Urothelium cell line (cell line): ENCODE results near the gene SLN.
"Not testable (repeated sequence)": the region's sequence is repeated elsewhere in the genome, so short reads cannot be mapped to it uniquely, and the experiment has no call there.

Experiments
- DNase-seq: peaks from one replicate; pipeline ENCODE4 v3.0.0; 2011; ENCODE audit warnings: low spot score, mixed read lengths
- FAIRE-seq: peaks from 2 replicates; lab custom pipeline; 2011; peaks lifted over from hg19 to GRCh38; lab: Jason Lieb, UNC

The SLN gene

DNA sequence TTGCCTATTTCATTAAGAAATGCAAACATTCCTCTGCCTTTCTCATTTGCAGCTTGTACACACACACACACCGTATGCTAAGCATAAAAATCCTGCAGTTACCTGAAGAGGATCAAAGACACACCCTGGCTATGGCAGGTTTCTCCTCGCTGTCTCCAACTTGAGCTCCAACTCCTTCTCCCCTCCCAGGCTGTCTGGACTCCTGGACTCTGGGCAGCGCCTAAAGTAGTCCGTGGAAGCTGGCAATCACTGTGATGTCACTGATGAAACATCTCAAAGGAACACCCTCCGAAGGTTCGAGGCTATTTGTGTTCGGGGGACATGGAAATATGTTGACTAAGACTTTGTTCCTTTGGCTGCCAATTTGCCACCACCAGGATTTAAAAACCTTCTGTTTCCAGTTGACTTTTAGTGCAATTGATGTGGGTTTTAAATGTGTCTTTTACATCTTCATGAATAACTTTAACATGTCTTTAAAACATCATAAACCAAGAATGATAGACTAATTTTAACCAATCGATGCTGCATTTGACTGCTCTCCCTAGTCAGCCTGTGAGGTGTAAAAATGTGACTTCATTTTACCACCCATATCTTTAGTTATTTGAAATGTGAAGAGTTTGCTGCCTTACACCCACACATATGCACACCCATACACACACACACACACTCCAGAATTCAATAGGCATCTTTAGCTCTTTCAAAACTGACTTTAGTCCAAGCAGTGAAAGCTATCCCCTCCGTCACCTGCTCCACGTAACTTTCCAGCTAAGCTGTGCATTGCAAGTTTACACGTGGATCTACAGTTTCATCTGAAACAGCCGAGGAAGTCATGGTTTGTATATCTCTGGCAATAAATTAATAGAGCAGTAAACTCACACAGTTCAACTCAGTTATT is at the start of gene SLN:
Gene SLN (minus strand): TSS at position 196 of the 895 bp plus-strand sequence.
- DNase-seq (no peak), FAIRE-seq (no peak)

DNA sequence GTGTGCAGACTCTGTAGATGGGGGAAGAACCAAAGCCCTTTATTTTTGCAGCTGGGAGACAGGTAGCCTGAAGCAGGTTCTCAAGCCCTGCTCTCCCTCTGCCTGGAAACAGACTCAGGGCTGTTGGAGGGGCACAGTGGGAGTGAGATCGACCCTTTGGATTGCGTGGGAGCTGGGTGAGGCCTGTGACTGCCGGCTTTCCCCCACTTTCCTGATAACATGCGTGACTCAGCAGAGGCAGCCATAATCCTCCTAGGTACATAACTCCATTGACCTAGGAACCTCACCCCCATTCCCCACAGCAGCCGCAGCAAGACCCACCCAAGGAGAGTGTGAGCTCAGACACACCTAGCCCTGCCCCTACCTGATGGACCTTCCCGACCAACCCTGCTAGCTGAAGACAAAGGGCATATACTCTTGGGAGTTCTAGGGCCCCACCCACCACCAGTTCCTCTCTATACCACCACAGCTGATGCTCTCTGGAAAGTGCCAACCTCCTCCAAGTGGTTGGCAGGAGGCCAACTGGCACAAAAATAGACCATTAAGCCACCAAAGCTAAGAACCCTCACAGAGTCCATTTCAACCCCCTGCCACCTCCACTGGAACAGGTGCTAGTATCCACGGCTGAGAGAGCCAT is 47.0 kb upstream of the SLN start:
- not testable (repeated sequence) for FAIRE-seq

DNA sequence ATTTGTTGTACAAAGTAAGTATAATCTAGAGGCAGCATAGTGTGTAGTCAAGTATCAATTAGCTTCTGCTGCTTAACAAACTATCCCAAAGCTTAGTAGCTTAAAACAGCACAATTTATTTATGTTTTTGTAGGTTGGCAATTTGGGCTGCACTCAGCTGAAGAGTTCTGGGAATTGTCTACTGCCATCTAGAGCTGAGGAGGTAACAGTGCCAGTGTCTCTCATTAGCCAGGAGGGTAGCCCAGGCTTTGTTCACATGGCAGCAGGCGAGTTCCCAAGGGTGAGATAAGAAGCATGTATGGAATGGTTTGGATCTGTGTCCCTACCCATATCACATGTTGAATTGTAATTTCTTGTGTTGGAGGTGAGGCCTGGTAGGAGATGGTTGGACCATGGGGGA is 45.8 kb upstream of the SLN start:
- FAIRE-seq (no peak), DNase-seq (no peak)

More for the DNA sequence above, 47.0 kb upstream of the SLN start:
- DNase-seq, result not testable (repeated sequence)

DNA sequence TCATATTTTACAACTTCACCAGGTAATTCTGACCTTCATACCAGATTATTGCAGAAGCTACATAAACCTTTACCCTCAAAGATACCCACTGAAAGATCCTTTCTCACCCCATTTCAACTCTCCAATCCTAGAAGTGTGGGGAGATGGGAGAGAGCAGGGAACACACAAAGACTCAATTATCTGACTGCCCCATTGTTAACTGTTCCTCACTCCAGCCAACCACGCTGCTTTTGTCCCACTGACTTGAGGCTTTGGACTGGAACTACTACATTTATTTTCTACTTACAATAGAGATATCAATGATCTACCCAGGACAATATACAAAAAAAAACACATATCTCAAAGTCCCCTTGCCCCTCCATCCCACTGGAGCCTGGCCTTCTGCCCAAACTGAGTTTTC is 44.7 kb upstream of the SLN start:
- FAIRE-seq (no peak), DNase-seq (no peak)

DNA sequence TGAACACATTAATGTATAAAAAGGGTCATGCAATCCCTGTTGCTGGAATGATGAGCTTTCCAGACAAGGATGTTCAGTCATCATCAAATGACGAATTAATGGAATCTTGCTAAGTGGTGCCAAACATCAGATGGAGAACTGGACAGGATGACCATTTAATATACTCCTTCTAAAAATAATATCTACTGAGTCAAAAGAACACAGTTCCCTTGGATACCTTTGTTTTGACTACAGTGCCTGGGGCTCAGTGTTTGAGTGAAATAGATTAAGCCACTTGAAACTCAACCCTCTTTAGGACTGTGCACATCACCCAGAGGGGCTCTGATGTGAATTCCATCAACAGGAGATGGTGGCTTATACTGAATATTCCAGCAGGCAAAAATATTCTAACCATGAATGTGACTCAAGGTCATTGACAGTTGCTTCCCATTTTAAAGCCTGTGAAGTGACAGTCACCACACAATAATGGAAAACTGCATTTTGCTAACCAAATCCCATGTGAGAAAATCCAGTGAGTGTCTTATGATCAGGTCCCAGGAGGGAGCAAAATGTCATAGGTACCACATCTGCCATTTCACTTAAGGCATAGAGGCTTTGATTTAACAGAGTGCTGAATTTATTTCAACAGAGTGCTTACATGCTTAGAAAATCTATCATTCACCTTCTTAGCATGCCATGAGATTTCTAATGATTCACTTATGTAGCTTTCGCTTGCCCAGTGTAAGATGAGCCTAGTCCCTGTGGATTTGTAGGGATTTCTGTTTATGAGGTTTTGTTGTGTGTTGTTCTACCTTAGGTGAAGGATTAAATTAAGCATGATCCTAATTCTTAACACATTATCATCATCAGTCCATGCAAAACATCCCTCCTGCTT is 41.3 kb upstream of the SLN start:
- FAIRE-seq, result no peak
- DNase-seq, result no peak

DNA sequence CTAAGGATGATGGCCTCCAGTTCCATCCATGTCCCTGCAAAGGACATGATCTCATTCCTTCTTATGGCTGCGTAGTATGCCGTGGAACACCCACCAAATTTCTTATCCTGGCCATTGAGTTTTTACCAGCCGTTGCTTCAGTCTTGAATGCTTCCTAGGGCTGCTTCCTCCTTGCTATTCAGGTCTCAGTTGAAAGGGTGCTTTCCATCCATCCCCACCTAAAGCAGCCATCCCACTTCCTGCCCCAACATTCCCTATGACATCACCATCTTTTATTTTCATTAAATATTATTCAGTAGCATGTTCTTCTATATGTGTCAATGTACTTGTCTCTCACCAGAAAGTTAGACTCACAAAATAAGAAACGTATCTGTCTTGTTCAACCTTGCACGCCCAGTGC is 40.7 kb upstream of the SLN start:
- no peak for DNase-seq
- FAIRE-seq, result no peak

DNA sequence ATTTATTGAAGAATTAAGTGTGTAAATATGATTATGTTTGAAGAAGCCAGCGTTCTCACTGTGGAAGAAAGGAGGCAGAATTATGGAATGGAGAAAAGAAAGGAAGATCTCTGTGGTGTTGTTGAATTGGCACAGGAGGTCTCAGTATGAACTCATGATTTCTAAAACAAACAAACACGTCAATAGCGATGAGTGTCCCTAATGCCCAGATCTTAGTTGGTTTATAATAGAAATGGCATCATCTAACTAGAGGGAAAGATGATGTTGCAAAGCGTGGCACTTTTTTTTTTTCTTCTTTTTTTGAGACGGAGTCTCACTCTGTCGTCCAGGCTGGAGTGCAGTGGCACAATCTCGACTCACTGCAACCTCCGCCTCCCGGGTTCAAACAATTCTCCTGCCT is 39.2 kb upstream of the SLN start:
- FAIRE-seq (no peak), DNase-seq (no peak)

DNA sequence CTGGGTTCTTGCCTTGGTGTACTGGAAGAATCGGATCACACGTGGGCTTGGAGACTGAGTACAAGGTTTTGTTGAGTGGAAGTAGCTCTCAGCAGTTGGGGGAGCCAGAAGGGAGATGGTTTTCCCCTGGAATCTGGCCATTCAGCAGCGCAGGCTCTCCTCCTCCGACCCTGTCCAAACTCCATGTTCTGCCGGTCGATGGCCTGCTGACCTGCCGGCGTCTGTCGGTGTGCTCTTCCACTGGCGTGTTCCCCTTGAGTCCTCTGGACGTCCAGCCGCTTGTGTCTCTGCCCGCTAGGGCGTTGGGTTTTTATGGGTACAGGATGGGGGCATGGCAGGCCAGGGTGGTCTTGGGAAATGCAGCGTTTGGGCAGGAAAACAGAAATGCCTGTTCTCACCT is 38.5 kb upstream of the SLN start:
- FAIRE-seq (no peak), DNase-seq (no peak)

DNA sequence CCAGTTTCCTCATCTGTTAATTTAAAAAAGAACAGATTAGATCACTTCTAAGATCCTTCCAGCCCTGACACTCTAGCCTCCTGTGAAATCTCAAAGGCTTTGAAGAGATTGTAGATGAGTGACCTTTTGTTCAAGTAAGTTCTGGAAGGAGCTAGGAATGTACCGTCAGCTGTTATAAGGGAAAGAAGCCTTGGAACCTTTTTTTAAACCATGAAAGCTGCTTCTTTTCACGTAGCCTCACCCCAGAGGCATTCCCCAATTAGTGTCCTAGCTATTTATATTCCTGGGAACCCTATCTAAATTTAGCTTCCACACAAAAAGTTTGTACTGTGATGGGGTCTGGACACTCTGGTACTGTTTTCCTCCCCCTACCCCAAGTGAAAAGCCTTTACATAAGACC is 35.8 kb upstream of the SLN start:
- DNase-seq (no peak), FAIRE-seq (no peak)

DNA sequence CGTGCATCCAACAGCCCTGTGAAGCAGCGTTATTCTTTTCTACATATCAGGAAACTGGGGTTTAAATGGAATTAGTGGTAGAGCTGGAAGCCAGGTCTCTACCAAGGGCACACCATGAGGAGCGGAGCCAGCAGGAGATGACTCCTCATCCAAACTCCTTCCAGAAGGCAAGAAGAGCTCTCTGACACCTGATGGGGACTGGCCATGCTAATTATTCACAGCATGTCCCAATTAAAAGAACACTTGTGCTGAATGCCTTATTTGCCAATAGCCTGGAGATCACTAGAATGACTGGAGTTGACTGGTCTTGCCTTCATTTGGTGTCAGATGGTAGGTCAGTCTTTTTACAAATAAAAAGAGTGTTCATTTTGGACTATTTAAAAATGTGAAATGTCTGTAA is 32.9 kb upstream of the SLN start:
- FAIRE-seq, result no peak
- no peak for DNase-seq

DNA sequence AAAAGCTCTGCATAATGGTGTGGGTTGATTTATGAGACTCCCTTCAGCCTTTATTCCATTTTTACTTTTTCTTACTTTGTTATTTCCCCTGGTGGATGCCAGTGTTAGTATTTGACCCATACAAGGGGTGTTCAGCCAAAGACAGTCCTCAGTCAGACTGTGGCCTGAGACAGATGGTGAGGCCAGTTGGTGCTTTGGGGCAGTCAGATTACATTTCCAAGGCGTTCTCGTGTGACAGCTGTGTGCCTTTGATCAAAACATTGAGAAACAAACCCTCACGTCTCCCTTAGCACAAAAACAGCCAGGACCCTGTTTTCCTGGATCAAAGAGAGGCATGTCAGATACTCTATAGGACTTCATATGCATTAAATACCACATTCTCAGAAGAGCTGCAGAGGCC is 31.3 kb upstream of the SLN start:
- DNase-seq, result no peak

DNA sequence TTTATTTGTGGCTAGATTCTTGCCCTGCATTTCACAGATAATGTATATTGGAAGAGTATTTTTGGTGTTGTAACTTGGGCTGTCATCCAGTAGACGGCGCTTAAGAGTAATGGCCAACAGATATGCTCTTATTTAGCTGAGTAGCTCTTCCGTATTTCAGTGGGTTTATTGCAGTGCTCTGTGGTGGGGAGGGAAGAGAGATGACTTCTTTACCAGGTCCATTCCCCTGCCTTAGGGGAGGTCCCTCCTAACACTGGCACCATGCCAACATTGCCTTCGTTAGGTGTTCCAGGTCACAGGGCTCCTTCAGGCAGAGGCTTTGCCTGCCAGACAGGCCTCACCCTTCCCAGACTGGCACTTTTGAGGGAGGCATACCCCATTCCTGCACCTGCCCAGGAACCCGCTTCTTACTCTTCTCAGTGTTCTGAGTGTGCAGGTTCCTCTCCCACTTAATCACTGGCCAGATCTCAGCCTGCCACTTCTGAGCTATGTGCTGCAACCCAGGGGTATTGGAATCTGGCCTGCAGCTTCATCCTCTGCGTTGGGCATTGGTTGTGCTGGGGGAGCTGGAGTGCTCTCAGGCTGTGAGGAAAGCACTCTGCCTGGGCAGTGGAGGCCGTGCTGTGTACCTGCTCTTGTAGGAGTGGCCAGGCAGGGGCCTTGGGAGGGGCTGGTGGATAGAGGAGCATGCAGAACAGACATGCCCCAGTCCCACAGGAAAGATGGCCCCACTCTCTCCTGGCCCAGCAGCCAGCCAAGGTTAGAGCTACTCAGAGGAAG is 29.4 kb upstream of the SLN start:
- no peak for DNase-seq

More for the DNA sequence above, 31.3 kb upstream of the SLN start:
- FAIRE-seq, result no peak

DNA sequence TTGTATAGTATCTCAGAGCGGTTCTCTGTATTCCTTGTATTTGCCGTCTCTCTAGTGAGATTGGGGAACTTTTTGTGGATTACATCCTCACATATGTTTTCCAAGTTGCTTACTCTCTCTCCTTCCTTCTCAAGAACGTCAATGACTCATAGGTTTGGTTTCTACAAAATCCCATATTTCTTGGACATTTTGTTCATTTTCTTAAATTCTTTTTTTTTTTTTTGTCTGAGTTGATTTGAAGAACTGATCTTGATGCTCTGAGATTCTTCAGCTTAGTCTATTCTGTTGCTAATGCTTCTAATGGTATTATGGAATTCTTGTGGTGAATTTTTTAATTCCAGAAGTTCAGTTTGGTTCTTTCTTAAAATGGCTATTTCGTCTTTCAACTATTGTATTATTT is 28.4 kb upstream of the SLN start:
- no peak for DNase-seq
- FAIRE-seq, result no peak

More for the DNA sequence above, 29.4 kb upstream of the SLN start:
- FAIRE-seq, result no peak

DNA sequence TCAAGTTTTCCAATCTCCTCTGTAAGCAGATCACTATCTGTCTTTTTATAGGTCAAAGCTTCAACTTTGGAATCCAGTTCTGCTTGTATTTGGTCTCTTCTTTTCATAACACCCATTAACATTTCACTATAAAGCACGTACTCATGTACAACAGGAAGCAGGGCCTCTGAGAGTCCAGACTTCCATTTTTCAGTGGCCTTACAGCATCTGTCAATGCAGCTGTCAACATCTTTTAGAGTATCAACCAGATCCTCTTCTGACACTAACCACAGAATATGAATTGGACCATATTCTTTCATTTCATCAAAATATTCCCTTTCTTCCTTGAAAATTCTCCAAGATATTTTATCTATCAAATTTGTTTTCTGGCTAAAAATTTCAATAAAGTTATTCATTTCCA is 24.7 kb upstream of the SLN start:
- DNase-seq, result no peak
- no peak for FAIRE-seq

DNA sequence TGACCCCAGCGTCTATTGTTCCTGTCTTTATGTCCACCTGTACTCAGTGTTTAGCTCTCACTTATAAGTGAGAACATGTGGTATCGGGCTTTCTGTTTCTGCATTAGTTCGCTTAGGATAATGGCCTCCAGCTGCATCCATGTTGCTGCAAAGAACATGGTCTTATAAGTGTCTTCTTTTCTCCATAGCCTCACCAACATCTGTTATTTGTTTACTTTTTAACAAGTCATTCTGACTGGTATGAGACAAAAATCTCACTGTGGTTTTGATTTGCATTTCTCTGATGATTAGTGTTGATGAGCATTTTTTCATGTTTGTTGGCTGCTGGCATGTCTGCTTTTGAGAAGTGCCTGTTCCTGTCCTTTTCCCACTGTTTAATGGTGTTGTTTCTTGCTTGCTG is 21.7 kb upstream of the SLN start:
- no peak for DNase-seq
- no peak for FAIRE-seq

DNA sequence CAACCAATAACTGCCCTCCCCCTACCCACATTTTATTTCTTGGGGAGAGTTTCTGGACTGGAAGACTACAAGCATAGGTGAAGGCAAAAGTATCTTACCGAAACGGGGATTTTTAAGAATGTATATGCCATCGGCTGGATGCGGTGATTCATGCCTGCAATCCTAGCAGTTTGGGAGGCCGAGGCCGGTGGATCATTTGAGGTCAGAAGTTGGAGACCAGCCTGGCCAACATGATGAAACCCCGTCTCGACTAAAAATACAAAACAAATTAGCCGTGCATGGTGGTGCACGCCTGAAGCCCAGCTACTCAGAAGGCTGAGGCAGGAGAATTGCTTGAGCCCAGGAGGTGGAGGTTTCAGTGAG is 20.8 kb upstream of the SLN start:
- no peak for DNase-seq
- no peak for FAIRE-seq

DNA sequence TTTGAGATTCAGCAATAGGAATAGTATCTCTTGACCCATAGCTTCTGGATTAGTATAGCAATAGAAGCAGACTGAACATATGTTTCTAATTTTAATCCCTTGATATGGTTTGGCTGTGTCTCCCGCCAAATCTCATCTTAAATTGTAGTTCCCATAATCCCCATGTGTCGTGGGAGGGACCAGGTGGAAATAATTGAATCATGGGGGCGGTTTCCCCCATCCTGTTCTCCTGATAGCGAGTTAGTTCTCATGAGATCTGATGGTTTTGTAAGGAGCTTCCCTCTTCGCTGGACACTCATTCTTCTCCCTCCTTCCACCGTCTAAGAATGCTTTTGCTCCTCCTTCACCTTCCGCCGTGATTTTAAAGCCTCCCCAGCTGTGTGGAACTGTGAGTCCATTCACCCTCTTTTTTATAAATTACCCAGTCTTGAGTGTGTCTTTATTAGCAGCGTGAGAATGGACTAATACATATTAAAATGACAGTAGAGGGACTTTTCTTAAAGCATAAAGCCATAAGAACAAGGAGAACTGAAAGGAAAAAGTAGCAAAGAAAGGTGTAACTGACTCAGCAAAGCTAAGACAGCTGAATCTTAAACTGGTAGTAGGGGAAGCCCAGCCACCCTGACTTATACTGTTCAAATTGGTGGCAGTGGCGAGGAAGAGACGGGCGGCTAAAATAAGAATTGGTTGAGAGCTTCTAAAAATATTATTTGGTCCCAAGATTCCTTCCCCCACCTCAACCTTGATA is 20.3 kb upstream of the SLN start:
- no peak for DNase-seq
- no peak for FAIRE-seq

DNA sequence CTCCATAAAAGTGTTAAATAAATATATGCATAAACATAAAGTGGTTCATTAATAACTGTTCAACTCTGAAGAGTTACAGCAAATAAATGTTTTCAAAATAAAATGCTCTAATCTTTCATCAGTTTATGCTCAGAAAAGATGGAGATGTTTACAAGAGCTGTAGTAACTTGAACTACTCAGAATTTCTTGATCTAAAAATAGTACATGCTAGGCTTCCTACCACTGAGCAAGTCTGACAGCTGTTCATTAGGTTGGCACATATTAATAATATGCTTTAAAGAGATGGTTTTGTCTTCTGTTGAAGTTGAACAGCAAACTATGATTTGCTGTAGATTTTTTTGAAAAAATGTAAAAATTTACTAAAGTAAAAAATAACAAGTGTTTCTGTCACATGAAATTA is 10.8 kb upstream of the SLN start:
- no peak for FAIRE-seq
- DNase-seq, result no peak

DNA sequence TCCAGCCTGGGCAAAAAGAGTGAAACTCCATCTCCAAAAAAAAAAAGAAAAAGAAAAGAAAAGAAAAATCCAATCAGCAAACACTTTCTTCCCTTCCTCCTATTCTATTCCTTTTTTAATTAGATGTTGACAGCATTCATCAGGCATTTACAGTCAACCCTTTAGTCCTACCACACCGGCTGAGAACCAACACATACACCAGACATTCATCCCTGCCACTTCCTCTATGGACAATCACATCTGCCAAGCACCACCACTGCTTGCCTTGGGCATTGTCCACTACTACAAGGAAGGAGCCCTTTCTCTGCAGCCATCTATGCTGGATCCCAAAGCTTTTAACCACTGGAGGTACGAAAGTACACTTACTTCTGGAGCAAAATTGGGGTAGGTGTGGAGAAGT is 9.4 kb upstream of the SLN start:
- FAIRE-seq (no peak), DNase-seq (no peak)

DNA sequence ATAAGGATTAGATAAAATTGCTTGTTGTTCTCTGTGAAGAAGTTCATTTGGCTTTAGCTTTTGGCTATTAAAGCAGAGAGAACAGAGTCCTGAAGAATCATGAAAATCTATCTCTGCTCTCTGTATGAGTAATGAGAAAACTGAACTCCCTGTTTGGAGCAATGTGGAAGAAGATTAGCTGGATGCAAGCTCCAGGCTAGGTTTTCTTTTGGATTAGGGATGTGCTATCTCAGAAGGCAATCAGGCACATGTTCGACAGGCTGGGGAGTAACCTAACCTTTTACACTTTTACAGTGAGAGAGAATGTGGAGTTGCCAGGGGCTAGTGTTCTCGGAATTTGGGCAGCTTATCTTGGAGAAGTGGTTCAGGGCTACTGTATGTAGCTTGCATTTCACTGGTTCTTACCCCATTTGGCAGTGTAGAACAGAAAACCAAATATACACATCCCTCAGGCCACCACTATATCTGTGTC is 8.5 kb upstream of the SLN start:
- FAIRE-seq (no peak), DNase-seq (no peak)
